HG03066 (cell line): ENCODE data around the gene CA6.
"Not testable (repeated sequence)": the region's sequence is repeated elsewhere in the genome, so short reads cannot be mapped to it uniquely, and the experiment has no call there.

ENCODE experiments used
- ATAC-seq: cut with Tn5 transposase; IDR thresholded peaks from one replicate; pipeline ENCODE4 v1.9.1; 2021; ENCODE audit warnings: low read depth; ENCODE audit not compliant: unreplicated experiment

The CA6 gene

DNA sequence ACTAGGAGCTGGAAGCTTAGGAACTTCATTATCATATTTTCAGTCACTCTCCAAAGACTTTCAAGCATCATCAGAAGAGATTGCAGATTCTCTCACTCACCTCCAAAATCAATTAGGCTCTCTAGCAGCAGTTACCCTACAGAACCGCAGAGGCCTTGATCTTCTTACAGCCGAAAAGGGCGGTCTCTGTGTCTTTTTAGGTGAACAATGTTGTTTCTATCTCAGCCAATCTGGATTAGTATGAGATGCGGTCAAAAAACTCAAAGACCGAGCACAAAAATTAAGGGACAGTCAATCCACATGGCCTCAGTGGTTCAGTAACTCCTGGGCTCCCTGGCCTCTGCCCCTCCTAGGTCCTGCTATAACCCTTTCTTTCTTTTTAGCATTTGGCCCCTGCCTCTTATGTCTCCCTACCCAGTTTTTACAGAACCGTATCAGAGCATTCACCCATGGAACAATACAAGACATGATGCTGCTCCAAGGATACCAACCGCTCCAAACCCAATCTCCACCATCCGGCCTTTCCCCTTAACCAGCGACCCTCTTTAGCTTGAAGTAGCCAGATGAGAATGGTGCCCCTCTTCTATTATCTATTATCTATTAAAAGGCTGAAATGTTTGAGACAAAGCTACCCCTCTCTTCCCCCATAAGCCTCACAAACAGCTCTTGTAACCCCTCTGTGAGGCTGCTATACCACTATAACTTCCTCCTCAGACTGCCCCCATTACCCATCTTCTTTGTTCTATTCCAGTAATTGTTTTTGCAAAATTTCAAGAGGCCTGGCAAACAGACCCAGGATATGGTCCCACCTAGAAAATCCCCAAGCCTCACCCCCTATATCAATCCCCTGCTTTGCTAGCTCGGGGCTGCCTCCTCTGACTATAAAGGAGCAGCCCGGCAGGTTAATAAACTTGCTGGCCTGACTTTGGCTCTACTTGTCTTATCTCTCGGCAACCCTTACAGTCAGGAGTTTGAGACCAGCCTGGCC lies 18.7 kb upstream of the CA6 start:
- no peak for ATAC-seq

DNA sequence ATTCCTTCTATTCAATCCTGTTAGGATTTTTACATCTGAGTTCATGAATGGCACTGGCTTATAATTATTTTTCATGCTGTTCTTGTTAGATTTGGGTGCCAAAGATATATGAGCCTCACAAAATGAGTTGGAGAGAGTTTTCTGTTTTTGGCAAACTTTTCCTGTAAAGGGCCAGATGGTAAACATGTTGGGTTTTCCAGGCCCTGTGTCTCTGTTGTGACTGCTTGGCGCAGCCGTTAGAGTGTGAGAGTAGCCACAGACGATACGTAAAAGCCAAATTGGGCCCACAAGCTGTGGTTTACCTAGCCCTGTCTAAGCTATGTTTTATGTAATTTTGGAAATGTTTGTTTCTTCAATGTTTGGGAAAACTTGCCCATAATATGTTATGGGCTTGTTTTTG lies 15.6 kb upstream of the CA6 start:
- no peak for ATAC-seq

DNA sequence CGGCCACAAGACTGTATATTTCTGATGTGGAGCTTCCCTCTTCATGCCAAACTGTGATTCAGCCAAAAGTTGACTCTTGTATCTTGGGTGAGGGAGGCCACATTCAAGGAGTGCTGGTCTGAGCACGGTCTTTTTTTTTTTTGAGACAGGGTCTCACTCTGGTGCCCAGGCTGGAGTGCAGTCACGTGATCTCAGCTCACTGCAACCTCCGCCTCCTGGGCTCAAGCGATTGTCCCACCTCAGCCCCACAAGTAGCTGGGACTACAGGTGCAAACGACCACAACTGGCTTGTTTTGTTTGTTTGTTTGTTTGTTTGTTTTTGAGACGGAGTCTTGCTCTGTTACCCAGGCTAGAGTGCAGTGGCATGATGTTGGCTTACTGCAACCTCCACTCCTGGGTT lies 8.6 kb upstream of the CA6 start:
- not testable (repeated sequence) for ATAC-seq

DNA sequence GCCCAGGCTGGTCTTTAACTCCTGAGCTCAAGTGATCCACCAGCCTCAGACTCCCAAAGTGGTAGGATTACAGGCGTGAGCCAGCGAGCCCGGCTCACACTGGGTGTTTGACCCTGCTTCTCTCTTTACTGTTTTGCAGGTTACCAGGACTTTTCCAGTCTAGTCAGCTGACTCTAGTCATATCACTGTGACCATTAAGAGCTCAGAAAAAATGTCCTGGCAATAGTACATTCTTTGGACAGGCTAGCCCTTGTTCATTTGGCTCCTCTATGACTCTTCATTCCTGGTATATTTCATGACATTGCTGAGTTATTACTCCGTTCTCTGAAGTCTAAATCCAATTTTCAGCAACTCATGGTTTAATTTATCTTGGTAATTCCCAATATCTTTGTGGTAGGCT lies 8.0 kb upstream of the CA6 start:
- ATAC-seq: no peak

DNA sequence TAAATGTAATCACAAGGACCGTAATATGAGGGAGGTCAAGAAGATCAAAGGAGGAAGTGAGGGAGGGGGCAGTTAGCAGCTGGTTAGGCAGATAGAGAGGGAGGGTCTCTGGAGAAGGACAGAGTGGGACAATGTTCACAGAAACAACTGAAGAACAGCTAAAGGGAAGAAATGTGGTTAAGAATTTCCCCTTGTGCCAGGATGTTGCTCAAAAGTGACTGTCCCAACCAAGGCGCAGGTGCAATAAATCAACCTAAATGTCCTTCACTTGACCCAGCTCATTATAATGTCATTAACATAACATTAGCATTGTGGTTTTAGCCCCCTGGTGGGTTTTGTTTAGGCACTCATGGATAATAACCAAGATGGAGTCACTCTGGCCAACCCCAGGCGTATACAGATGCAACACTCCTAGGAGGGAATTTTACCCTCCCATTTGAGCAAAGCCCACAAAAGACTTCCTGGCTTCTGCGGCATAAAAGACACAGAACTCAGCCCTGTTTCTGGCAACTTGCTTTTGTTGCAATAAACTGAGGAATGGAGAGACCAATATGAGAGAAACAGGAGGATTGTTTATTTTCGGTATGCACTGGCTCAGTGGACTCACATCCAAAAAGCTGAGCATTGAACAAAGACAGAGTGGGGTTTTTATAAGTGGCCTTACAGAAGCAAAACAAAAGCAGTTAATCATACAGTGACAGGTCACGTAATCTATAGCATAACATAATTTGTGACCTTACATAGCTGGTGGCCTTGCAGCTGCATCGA lies 7.3 kb upstream of the CA6 start:
- no peak for ATAC-seq

DNA sequence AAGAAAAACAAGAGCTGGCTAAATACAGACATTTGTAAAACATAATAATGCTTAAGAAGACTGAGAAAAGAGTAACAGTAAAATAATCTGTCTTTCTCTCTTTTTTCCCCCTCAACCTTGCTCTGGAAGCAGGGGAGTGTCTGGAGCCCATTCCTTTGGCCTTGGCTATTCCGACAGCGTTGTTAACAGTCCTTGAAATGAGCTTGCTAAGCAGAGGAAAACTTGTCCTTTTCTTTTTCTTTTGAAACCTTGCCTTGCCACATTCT lies 6.7 kb upstream of the CA6 start:
- ATAC-seq: no peak

DNA sequence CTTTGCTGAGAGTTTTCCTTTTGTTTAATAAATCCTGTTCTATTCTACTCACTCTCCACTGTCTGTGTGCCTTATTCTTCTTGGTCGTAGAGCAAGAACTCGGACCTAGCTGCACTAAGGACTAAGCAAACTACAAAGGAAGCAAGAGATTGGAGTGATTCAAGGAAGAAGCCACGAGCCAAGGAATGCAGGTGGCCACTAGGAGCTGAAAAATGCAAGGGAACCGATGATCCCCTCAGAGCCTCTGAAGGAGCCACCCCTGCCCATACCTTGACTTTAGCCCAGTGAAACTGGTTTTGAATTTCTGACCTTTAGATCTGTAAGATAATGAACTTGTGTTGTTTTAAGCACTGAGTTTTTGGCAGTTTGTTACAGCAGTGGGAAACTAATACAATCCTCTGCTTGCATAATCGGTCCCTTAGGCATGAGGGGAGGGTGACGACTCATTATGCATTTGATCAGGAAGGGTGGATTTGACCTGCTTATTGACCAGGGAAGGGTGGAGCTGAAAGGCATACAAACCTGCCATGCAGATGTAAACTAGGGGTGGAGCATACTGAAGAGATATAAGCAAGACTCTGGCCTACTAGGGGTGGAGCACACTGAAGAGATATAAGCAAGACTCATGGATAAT lies 6.2 kb upstream of the CA6 start:
- ATAC-seq: no peak

DNA sequence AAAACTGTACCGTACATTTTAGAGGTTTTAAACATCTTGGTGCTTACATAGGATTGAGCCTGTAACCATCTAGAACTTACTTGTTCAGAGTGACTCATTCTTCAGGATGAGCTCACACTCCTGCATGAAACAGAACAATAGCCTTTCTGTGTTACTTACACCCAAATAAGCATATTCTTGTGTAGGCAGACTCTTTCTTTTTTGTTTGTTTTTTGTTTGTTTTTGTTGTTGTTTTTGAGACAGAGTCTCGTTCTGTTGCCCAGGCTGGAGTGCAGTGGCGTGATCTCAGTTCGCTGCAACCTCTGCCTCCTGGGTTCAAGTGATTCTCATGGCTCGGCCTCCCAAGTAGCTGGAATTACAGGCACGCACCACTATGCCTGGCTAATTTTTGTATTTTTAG lies 3.8 kb upstream of the CA6 start:
- ATAC-seq: no peak

DNA sequence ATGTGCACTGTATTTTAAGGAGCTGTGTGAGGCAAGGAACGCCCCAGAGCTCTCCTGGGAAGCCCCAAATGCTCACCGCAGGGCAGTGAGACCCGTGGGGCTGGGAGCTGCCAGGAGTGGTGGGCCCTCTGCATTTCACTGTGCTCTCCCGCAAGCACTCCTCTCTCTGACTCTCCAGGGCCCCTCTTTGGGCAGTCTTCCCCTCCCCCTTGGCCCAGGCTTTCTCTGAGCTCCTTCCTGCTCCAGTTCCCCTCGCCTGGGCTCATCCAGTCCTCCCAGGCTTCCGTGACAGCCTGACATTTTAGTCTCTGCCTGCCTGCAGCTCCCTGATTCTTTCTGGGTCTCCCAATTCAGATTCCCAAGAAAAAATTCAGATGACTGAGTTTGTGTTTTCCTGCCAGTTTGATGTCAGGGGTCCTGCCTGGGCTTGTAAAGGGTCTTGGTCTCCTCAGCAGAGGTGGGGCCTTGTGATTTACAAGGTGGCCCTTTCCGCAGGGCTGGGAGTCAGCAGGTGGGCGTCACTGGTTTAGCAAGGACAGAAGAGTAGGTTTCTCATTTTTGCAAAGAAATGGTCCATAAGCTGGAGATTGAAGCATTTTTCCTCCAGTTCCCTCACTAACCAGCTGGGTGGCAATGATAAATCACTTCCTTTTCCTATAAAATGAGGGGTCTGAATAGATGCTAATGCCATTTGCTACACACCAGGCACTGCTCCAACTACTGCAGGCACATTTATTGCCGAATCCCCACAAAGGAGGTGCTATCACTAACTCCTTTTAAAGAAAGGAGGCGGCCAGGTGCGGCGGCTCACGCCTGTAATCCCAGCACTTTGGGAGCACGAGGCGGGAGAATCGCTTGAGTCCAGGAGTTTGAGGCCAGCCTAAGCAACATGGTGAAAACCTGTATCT lies 1.9 kb upstream of the CA6 start:
- no peak for ATAC-seq

DNA sequence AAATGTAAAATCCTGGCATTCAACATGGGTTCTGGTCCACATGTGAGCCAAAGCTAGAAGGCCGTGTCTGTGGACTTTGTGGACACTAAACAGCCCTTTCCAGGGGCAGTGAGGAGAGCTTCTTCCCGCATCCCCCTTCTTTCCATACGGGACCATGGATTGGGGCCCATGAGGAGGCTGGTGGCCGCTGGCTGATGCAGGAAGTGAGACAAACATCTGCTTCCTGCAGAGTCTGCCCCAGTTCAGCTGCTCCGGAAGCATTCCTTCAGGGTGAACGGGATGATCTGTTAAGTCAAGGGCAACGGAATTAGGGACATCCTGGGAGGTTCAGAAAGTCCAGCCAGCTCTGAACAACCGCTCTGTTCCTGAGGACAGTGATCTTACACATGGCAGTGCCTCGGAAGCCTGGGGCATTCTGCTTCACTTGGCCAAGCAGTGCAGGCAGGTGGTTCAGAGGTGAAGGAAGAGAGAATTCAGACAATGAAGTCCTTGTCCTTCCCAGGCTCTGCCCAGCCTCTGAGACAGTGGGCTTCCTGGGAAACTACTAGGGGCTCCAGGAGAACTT lies 1.5 kb downstream of the CA6 start:
- no peak for ATAC-seq

DNA sequence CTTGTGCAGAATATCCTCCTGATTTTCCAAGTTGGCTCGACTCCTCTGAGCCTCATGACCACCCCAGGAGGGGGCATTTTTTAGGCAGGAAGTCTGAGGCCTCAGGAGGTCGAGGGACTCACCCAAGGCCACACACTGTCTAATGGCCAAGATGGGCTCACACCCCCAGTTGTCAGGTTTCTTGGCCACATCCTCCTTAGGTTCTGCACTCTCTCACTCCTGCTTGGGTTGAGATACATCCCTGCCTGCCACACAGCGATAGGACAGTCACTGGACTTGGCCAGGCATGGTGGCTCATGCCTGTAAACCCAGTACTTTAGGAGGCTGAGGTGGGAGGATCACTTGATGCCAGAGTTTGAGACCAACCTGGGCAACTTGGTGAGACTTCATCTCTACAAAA lies 4.6 kb downstream of the CA6 start:
- ATAC-seq: no peak

DNA sequence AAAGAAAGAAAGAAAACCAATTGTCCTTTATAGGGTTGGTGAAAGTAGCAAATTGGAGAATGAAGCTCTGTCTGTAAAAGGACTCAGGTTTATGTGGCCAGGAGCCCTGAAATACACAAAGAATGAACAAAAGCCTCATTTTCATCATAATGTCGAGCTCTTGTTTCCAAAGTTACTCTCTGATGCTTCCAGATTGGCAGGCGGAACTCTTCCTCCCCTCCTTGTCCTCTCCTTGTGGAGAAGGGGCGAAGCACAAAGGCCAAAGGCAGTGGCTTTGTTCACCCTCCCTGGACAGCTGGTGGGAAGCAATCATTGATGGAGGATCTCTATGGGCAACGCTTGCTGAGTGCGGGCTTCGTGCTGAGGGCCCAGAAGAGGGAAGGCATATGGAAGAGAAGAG lies 5.6 kb downstream of the CA6 start:
- ATAC-seq: no peak

DNA sequence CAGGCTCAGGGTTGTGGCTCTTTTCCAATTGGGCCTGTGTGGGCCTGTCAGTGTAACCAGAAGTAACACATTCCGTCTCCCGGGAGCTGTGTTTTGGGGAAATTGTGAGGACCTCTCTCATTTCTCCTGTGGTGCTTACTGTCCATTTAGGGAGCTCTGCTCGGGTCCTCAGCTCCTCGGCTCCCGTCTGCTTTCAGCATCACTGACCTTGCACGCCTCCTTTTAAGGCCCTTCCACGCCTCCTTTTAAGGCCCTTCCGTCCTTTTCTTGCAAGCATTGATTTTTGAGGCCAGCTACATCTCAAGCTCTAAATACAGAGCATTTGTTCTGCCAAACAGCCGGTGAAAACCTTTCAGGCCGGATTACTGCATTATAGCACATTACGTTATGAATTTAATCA lies 9.7 kb downstream of the CA6 start:
- no peak for ATAC-seq

DNA sequence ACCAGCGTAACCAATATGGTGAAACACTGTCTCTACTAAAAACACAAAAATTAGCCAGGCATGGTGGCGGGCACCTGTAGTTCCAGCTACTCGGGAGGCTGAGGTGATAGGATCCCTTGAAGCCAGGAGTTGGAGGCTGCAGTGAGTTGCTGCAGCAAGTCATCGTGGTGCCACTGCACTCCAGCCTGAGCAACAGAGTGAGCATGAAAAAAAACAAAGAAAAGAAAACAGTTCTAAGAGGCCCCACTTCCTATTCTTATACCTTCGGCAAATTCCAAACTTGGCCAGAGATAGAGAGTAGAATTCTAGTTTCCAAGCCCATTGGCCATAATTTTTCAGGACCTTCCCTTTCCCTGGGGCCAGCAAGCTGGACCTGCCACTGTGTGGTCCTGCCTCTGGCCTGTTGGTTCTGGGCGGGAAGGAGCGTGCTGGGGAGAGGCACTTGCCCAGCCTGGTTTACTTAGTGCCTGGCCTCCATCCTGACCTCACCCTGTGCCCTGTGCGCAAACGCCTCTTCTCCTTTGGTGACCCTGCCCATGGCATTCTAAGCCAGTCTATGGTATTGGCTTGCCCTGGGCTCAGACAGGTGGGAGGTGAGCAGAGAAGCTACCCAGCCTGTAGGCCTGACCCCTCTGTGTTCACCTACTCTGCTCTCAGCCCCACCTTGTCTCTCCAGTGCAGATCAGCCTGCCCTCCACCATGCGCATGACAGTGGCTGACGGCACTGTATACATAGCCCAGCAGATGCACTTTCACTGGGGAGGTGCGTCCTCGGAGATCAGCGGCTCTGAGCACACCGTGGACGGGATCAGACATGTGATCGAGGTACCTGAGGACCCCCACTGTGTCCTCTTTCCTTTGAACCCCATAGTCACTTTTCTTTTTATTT lies 11.0 kb downstream of the CA6 start:
- no peak for ATAC-seq

DNA sequence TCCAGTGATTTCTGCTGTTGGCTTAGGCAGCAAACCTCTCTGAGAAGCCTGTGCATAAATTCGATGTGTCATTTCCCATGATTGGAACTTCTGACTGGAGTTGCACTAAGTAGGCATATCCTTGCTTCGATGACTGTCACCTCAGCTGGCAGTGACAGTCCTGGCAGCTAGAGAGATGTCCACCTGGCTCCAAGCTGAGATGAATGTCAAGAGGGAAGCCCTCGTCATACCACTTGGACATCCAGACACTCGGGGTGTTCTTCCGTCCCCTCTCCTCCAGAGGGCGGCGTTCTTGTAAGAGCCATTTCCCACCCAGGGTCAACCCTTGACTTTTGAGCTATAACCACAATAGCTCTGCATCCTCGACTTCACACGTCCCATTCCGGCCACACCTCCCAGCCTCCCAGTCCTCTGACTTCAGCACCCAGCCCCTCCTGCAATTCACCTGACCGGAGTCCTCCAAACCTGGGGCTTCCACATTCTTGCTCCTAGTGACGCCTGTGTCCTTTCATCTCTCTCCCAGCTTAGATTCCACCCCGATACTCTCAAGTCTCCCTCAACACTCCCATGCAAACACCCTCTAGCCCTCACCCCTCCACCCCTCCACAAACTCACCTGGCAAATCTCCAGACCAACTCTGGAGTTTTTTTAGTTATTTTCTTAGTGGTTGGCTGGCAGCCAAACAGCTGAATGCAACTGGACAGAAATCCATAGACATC lies 17.3 kb downstream of the CA6 start:
- no peak for ATAC-seq

DNA sequence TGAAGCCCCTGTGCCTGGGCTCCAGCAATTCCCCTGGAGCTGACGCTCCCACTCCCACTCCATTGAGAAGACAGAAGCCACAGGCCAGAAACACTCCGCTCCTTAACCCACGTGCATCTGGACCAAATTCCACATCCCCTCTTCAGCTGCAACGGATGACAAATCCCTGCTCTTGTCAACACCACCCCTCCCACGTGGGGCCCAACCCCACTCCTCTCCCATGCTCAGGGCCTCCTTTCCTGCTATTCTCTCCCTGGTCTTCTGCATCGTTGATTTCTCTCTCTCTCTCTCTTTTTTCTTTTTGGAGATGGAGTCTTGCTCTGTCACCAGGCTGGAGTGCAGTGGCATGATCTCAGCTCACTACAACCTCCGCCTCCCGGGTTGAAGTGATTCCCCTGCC lies 18.3 kb downstream of the CA6 start:
- ATAC-seq: no peak

DNA sequence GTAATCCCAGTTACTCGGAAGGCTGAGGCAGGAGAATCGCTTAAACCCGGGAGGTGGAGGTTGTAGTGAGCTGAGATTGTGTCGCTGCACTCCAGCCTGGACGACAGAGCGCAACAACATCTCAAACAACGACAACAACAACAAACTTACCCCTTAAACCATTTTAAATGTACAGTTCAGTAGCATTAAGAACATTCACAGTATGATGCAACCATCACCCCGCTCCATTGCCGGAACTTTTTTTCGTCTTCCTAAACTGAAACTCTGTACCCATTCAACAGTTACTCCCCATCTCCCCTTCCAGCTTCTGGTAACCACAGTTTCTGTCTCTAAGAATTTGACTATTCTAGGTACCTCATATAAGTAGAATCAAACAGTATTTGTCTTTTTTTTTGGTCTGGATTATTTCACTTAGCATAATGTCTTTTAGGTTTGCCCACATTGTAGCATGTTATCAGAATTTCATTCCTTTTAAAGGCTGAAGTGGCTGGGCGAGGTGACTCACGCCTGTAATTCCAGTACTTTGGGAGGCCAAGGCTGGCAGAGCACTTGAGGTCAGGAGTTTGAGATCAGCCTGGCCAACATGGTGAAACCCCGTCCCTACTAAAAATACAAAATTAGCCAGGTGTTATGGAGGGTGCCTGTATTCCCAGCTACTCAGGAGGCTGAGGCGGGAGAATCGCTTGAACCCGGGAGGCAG lies 19.6 kb downstream of the CA6 start:
- no peak for ATAC-seq

DNA sequence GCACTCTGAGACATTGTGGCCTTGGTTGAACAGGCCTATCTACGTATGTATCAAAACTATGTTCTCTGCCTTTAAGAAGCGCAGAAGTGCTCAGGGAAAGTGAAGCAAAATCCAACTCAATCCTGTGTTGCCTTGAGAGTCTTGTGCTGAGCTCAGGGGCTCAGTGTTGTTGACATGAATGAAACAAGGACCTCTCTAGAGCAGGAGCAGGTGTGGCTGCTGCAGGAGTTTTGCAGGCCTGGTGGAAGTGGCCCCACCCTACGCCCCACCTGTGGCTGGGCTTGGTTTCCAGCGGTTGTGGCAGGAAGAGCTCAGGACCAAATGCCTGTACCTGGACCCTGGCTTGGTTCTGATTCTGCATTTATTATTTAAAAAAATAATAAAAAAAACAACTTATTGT lies 20.9 kb downstream of the CA6 start:
- no peak for ATAC-seq
